GM19193 (cell line): ENCODE results near the gene SLC22A3.

Experiments
- POLR2A ChIP-seq: IDR thresholded peaks from 4 replicates; pipeline ENCODE4 v1.6.1; 2011; ENCODE audit not compliant: insufficient read depth, insufficient read length; ENCODE audit errors: extremely low read depth

Gene SLC22A3

DNA sequence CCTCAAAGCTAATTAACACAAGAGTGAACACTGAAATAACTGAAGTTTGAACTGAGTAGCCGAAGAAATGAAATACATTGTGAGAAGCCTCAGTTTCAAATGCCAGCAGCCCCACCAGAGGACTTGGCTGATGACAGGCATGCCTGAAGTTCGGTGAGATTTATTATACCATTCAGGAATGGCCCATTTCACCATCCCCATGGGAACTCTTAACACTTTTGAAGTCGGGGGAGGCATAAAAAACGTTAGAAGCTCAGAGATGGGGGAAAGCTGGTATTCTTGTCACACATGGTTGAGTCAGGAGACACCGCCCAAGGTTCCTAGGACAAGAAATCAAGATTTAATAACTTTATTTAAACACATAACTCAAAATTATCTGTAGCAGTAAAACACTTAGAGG lies 17.6 kb upstream of the SLC22A3 start:
- no peak for TF ChIP-seq POLR2A

DNA sequence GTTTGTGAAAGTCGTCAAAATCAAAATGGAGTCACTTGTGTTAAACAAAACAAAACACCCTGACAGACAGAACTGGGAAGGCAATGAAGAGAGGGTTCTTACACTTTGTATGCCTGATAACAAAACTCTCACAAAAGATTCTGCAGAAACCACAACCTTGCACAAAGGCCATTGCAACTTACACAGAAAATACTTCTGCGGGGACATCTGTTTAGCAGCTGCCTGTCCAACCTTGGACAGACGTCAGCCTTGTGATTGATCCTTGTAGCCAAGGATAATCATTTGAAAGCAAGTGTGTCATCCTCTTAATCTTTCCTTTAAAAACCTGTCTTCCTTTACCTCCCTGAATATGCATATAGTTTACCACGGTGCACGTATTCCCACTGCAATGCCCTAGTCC lies 17.0 kb upstream of the SLC22A3 start:
- no peak for TF ChIP-seq POLR2A

DNA sequence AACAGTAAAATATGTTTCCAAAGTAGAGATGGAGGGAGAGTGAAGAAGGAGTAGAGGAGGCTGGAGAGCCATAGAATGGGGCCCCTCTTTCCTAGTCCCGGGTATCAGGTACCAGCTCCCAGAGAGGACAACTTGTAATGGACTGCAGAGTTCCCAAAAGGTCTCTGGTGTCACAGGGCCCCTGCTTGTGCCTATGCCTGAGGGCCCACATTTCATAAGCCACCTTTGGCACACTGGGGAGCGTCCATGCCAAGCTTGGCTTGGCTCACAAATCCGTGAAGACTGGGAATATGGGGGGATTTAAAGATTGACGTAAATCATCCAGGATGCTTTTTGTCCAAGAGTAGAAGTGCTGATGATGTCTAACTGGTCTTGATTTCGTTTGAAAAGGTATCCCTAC lies 16.4 kb upstream of the SLC22A3 start:
- TF ChIP-seq POLR2A = no peak

DNA sequence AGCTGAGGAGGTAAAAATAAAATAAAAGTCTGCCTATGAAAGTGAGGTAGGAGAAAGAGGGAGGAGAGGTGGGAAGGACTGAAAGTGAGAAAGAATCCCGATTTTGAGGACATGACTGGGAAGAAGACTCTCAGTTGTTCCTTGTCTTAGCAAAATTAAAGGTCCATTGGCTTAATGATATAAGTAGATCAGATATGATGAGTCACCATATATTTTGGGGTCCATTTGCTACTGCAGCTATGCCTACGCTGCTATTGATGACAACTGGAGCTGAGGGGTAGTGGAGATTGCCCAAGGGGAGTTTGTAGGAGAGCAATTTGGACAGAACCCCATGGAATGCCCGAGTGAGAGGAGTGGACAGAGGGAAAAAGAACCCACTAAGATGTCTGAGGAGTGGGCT lies 15.1 kb upstream of the SLC22A3 start:
- no peak for TF ChIP-seq POLR2A

DNA sequence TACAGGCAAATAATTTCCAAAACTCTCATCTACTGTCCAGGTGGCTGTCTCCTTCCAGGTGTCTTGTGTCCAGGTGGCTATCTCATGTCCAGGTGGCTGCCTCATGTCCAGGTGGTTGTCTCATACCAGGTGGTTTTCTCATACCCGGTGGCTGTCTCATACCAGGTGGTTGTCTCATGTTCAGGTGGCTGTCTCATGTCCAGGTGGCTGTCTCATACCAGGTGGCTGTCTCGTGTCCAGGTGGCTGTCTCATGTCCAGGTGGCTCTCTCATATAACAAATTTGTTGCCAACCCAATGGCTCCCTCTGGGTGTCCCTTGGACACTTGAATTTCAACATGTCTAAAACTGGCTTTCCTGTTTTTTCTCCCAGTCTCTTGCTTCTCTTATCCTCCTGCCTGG lies 14.3 kb upstream of the SLC22A3 start:
- no peak for TF ChIP-seq POLR2A

DNA sequence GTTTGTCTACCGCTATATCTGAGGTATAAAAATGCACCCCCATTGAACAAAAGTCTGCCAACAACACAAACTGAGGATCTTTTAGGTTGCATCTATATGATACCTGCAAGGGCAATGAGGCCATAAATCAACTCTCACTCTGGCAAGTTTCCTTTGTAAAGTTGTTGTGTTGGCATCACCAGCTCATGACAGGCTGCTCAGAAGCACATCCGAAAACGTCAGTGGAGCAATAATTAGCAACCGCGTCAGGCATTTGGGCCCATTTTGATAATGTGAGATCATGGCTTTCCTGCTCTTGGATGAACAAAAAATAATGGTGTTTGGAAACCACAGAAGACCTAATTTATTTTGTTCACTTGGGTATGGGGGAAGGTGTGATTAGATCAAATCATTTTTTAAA lies 12.0 kb upstream of the SLC22A3 start:
- TF ChIP-seq POLR2A = no peak

DNA sequence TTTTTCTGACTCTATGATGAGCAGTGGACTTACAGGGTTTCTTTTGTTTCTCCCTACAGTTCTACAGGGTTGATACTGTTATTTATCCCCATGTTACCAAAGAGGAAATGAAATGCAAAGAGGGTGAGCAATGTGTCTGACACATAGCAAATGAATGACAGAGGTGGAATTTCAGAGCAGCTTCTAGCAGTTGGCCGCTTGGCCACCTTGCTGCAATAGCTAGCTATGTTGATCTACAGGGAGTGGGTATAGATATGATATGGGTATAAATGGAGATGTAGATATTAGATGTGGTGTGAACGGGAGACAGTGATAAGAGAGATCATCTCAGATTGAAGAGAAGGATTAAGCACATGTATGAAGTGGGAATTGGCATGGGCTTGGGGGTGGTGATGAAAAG lies 10.9 kb upstream of the SLC22A3 start:
- TF ChIP-seq POLR2A = no peak

DNA sequence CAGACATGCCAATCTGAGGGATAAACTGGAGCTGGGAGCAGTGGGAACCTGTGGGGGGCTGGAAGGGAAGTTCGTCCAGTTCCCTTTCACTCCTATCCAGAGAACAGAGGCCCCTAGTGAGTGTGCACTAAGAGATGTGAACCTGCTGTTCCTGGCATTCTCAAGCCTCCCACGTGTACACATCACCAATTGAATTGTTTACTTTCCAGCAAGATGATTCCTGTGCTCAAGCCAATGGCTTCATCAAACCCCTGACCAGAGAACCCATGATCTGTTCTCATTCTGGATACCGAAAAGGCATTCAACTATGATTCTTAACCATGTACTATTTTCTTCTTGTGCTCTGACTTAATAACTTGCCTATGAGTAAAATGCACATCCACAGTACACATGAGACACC lies 10.2 kb upstream of the SLC22A3 start:
- TF ChIP-seq POLR2A = no peak

DNA sequence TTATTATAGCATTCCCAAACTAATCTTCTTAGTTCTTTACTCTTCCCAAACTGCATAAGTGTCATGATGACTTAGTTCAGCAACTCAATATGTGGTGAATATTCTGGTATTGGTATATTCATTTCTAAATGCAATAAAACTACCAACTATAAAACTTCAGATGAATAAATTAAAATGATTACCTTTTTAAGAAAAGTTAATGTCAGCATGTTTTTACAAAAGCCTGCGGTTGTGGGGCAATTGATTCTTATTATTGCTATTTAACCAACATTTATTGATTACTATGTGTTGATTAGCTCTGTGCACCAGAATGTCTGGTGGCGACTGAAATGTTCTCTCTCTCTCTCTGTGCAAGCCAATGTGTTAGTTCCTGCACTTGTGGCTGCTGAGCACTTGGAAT lies 5.0 kb upstream of the SLC22A3 start:
- TF ChIP-seq POLR2A = no peak

DNA sequence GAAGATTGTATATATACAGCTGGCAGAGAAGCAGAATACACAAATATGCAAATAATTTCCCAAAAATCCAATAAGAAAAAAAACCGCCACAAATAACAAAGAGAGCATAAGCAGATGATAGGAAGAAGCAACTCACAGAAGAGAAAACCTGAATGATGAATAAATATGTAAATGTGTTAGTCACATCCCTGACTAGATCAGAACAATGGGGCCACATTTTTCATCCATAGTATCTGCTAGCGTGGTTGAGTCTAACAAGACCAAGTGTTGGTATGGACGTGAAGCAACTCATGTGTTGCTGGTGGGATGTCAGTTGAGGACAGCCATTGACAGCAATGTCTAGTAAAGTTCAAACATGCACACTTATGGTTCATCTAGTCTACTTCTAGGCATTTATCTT lies 3.9 kb upstream of the SLC22A3 start:
- TF ChIP-seq POLR2A = no peak

DNA sequence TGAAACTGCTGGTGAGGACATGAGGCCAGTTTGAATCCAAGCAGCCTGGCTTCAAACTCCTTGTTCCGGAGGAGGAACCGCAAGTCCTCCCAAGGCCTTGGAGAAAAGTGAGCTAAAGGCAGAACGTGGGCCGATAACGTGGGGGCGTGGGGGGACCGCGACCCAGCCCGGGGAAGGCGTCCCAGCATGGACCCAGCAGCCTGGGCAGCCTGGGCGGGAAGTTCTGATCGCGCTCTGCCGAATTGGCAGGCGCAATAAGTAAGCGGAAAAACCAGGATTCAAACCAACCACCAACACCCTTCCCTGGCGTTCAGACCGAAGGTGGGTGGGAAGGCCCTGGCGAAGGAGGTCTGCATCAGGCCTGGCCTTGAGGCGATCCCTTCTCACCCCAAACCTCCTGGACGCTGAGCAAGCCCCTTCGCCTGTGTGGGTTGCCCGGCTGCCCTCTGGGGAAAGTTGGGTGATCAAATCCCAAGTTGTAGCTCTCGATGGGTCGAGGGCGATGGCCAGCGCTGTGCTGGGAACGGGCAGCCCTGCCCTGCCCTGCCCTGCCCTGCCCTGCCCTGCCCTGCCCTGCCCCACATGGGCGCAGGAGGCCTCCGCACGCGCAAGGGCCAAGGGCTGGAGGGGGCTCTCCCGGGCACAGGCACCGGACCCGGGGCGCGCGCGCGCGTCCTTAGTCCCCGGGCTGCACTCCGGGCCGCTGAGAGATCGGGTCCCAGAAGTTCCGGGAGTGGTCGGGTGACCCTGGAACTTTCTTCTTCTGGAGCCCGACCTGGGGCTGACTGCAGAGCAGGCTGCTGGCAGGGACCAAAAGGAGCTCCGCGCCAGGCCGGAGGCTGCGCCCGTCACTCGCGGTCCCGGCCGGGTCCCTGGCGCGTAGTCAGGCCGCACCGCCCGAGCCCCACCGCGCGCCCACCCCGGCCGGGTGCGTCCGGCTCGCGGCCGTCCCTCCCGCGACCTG lies 637 bp upstream of the SLC22A3 start:
- TF ChIP-seq POLR2A = no peak

DNA sequence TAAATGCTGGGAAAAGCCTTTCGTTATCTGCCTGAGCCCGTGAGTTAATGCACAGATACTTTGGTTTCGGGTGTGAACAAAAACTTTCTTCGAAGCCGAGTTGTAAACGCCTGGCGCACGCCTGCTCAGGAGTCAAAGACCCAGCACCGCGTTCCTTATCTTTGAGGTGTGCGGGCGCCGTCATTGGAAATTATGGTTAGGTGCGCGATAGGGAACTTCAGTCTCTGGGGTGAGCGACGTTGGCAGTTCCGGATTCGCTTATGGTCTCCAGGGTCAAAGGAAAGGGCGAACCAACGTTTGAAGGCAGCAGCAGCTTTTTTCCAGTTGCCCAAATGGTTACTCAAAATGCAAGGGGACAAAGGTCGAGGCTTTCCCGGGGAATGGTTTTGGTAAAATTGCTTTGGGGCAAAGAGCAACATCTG lies 853 bp downstream of the SLC22A3 start:
- TF ChIP-seq POLR2A = no peak

DNA sequence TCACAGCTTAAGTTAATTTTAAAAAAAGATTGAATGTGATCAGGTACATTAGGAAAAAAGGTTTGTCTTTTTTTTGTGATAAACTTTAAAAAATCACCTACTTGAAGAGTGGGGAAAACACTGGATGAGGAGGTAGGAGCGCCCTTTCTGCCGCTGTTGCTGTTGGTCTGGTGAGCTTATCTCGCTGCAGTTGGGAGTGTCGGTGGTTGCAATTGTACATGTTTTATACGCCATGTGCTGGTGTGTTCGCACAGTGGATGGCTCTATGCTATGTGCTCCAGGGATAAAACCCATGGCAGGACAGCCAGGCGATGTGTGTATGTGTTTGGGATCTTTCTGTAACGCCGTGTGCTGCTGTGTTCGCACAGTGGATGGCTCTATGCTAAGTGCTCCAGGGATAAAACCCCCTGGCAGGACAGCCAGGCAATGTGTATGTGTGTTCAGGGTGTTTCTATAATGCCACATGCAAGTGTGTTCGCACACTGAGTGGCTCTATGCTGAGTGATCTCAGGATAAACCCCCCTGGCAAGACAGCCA lies 1.7 kb downstream of the SLC22A3 start:
- TF ChIP-seq POLR2A = no peak

DNA sequence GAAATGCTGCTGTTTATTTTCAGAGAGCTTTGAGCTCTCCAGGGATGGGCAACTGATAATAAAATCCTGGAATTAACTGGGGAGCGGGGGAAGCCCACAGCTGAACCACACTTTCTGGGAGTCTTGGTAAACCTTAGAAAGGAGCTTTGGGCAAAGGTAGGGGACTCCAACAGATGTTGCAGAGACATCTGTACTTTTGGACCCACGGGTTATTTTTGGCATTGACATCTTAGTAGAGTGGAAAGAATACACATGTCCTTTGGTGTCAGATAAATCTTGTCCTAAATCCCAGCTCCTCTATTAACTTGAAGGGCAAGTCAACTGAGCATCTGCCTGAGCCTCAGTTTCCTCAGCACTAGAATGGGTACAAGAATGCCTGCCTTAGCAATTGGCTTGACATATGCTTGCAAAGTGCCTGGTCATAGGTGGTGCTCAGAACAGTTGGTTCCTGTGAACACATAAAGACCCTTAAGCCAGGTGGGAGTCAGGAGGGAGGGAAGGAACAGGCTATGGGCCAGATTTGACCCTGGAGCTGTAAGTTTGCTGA lies 5.8 kb downstream of the SLC22A3 start:
- TF ChIP-seq POLR2A = no peak

DNA sequence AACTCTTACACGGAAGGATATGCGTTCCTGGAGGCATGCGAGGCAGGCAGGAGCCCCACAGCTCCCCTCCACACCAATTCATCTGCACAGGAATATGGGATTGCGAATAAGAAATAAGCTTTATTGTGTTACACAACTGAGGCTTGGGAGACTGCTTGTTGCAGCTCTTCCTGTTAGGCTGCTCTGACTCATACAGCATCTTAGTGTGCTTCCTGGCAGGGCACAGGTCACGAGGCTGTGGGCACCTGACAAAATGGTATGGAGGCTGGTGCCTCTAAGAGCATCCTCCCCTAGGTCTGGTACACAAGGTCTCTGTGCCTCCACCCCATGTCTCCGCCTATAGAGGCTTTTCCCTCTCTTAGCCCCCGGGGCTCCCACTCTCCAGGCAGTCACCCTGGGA lies 6.8 kb downstream of the SLC22A3 start:
- TF ChIP-seq POLR2A = no peak
